Muscle layer of duodenum (tissue), 2 donors: ENCODE data around the gene FRMD3.

ENCODE experiments used
- H3K27ac ChIP-seq: one replicate; pipeline ENCODE4 v1.7.0; 2013; ENCODE audit warnings: mild to moderate bottlenecking, low read length
- H3K27me3 ChIP-seq: one replicate; pipeline ENCODE4 v1.7.0; 2013; ENCODE audit warnings: low read depth, mild to moderate bottlenecking, control low read depth, low read length
- H3K36me3 ChIP-seq, 2 donors: one replicate each; pipeline ENCODE4 v1.7.0; 2013; ENCODE audit warnings: low read length in 2 of 2, control low read depth in 1 of 2, mild to moderate bottlenecking in 1 of 2; ENCODE audit not compliant: insufficient read depth in 2 of 2, control insufficient read depth in 1 of 2
- H3K4me1 ChIP-seq, 2 donors: one replicate each; pipeline ENCODE4 v1.7.0; 2013; ENCODE audit warnings: low read length in 2 of 2, mild to moderate bottlenecking in 2 of 2, control low read depth in 1 of 2, moderate library complexity in 1 of 2; ENCODE audit not compliant: insufficient read depth in 2 of 2, control insufficient read depth in 1 of 2
- H3K4me3 ChIP-seq, 2 donors: one replicate each; pipeline ENCODE4 v1.7.0; 2013; ENCODE audit warnings: low read length in 2 of 2, low read depth in 1 of 2, mild to moderate bottlenecking in 1 of 2
- H3K9me3 ChIP-seq, 2 donors: one replicate each; pipeline ENCODE4 v1.7.0; 2013; ENCODE audit warnings: low read length in 2 of 2, control low read depth in 1 of 2, mild to moderate bottlenecking in 1 of 2; ENCODE audit not compliant: control insufficient read depth in 1 of 2
- donor health status: healthy.

Gene FRMD3

GRCh38 chr9:83557317-83557716 is 19.1 kb upstream of the FRMD3 start:
- Histone ChIP-seq H3K27ac (no peak overlapping the region), H3K4me1 (no peaks in the 10 kb centered on the region), H3K9me3 (peaks cover 0 to 4% of the 10 kb centered on the region in 2 donors), H3K4me3 (no peak overlapping the region), H3K36me3 (no peaks in the 10 kb centered on the region), H3K27me3 (no peaks in the 10 kb centered on the region)

DNA sequence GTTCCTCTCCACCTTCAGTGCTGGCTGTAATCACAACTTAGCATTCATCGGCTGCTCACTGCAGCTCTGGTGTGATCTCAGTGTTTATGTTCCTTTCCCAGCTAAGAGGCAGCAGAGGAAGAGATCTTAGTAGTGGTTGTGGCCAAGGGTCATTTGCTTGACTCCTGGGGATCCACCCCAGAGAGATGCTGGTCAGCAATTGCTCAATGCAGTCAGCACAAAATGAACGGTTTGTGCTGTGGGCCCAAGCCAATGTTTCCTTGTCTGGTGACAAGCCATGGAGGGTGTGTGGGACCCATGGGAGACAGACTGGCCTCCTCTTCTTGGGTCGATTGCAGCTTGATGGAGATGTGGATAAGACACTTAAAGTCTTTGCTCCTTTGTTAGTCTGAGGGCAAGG is 16.1 kb upstream of the FRMD3 start:
- no peaks in the 10 kb centered on the region for H3K4me1 ChIP-seq
- H3K27ac ChIP-seq, result no peak overlapping the region
- no peaks in the 10 kb centered on the region for H3K27me3 ChIP-seq
- no peak overlapping the region for H3K4me3 ChIP-seq
- H3K9me3 ChIP-seq, result peaks cover 0 to 10% of the 10 kb centered on the region in 2 donors
- no peaks in the 10 kb centered on the region for H3K36me3 ChIP-seq

GRCh38 chr9:83544002-83544698 is 5.9 kb upstream of the FRMD3 start:
- Histone ChIP-seq H3K4me3 (no peak overlapping the region), H3K27ac (no peak overlapping the region), H3K27me3 (no peaks in the 10 kb centered on the region), H3K9me3 (peaks cover 0 to 3% of the 10 kb centered on the region in 2 donors), H3K4me1 (no peaks in the 10 kb centered on the region), H3K36me3 (no peaks in the 10 kb centered on the region)

DNA sequence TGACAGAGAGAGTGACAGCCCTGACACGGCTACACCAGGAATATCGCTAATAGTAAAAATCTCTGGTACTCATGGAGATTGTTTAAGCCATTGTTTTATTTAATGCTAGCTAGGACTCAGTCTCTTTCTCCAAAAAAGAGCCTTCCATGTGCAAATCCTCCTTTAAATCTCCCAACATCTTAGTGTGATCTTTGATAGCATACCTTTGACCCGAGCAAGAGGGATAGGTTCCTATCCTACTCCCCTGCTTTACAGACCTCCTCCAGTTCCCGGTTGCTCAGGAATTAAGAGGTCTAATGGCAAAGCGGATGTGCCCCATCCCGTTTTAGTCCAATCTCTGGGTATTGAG is 663 bp upstream of the FRMD3 start:
- Histone ChIP-seq H3K36me3 (no peaks in the 10 kb centered on the region), H3K4me1 (peaks cover 0 to 18% of the 10 kb centered on the region in 2 donors), H3K27me3 (peaks cover 7% of the 10 kb centered on the region), H3K4me3 (peak overlapping the region; percentile 47 to 84), H3K9me3 (no peaks in the 10 kb centered on the region), H3K27ac (no peak overlapping the region)

- Histone ChIP-seq H3K27ac (no peak overlapping the region), H3K36me3 (no peaks in the 10 kb centered on the region), H3K27me3 (peaks cover 7% of the 10 kb centered on the region), H3K4me1 (peaks cover 0 to 18% of the 10 kb centered on the region in 2 donors), H3K4me3 (peak overlapping the region; percentile 49 to 84), H3K9me3 (no peaks in the 10 kb centered on the region)
These were observed 650 bp downstream of the FRMD3 start for GRCh38 chr9:83537331-83538171.

GRCh38 chr9:83536332-83536731 is 1.9 kb downstream of the FRMD3 start:
- no peaks in the 10 kb centered on the region for H3K36me3 ChIP-seq
- H3K27ac ChIP-seq, result no peak overlapping the region
- no peaks in the 10 kb centered on the region for H3K9me3 ChIP-seq
- peak overlapping the region in 1 of 2 donors; percentile 84 for H3K4me3 ChIP-seq
- peaks cover 7% of the 10 kb centered on the region for H3K27me3 ChIP-seq
- H3K4me1 ChIP-seq, result peaks cover 0 to 18% of the 10 kb centered on the region in 2 donors

GRCh38 chr9:83535736-83536135 is 2.5 kb downstream of the FRMD3 start:
- Histone ChIP-seq H3K4me1 (peaks cover 0 to 18% of the 10 kb centered on the region in 2 donors), H3K4me3 (no peak overlapping the region), H3K27ac (no peak overlapping the region), H3K27me3 (peaks cover 7% of the 10 kb centered on the region), H3K9me3 (no peaks in the 10 kb centered on the region), H3K36me3 (no peaks in the 10 kb centered on the region)

- no peaks in the 10 kb centered on the region for H3K36me3 ChIP-seq
- H3K4me1 ChIP-seq, result peaks cover 0 to 14% of the 10 kb centered on the region in 2 donors
- H3K27ac ChIP-seq, result no peak overlapping the region
- peaks cover 7% of the 10 kb centered on the region for H3K27me3 ChIP-seq
- H3K9me3 ChIP-seq, result no peaks in the 10 kb centered on the region
- H3K4me3 ChIP-seq, result no peak overlapping the region
These were observed 4.9 kb downstream of the FRMD3 start for GRCh38 chr9:83533296-83533695.

GRCh38 chr9:83526901-83527300 is 11.3 kb downstream of the FRMD3 start:
- H3K36me3 ChIP-seq, result no peaks in the 10 kb centered on the region
- H3K4me1 ChIP-seq, result no peaks in the 10 kb centered on the region
- no peaks in the 10 kb centered on the region for H3K9me3 ChIP-seq
- H3K4me3 ChIP-seq, result no peak overlapping the region
- H3K27ac ChIP-seq, result no peak overlapping the region
- no peaks in the 10 kb centered on the region for H3K27me3 ChIP-seq

GRCh38 chr9:83526211-83526610 is 12.0 kb downstream of the FRMD3 start:
- no peaks in the 10 kb centered on the region for H3K27me3 ChIP-seq
- no peaks in the 10 kb centered on the region for H3K36me3 ChIP-seq
- no peaks in the 10 kb centered on the region for H3K9me3 ChIP-seq
- H3K4me3 ChIP-seq, result no peak overlapping the region
- H3K27ac ChIP-seq, result no peak overlapping the region
- H3K4me1 ChIP-seq, result no peaks in the 10 kb centered on the region

- no peaks in the 10 kb centered on the region for H3K27me3 ChIP-seq
- H3K4me1 ChIP-seq, result no peaks in the 10 kb centered on the region
- H3K36me3 ChIP-seq, result no peaks in the 10 kb centered on the region
- H3K27ac ChIP-seq, result no peak overlapping the region
- no peak overlapping the region for H3K4me3 ChIP-seq
- no peaks in the 10 kb centered on the region for H3K9me3 ChIP-seq
These were observed 14.5 kb downstream of the FRMD3 start for GRCh38 chr9:83523684-83524083.
